ENCODE measurements around the gene PHEX.

PHEX gene

DNA sequence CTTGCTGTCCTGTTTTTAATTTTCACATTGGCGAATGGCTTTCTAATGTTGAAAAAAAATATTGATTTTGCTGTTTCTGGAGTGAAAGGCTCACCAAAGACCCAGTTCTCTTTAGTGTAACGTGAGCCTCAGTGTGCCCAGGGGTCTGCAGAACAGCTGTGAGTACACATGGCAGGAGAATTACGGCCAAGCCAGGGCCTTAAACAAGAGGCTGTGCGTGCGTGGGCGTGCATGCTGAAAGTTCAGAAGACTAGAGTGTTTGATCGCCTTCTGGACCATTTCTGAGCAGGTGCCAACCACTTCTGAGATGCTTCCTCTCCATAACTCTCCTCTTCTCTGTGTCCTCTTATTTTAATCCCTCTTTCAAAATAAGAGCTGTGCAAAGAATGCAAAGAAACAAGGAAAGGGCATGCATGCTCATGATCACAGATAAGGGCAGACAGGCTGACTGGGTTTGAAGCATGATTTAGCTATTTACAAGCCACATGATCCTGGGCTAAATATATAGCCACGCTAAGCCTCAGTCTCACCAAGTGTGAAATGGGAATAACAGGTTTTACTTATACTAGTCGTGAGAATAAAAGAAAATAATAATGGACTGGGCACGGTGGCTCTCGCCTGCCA lies 9.9 kb downstream of the PHEX start:
- no peak for DNase-seq

- no peak for DNase-seq
These were observed 11.7 kb downstream of the PHEX start for GRCh38 chrX:22043872-22044271.

DNA sequence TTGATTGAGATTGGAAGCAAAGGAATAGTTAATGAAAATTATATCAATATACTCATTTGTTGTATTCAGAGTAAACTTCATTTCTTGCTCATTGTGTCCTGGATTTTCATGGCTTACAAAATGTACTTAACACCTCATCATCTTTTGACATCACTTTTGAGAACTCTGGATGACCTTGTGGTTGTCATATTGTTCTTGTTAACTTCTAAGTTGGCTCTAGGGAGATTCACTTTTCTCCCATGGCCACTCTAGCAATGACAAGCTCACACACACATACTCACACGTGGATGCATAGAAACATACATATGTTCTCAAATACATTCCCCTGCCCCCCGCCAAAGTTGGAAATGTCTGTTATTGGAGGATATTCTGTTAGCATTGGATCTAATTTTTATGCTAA lies 15.3 kb downstream of the PHEX start:
- DNase-seq, result no peak

DNA sequence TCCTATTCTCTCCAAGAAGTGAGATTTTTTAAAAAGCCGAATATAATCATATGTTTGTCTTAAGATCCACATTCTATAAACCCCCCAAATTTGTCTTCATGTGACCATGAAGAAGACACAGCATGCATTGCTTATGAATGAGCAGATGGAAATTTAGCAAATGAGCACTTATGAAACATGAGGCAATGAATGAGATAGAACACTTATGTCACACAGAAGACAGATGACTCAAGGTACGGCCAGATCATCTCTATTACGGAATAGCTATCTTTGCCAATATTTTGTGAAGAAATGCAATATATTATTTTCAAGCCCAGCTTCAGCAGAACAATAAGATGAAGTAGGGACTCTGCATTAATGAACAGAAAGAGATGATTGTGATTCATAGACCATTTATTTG lies 21.4 kb downstream of the PHEX start:
- DNase-seq, result no peak

DNA sequence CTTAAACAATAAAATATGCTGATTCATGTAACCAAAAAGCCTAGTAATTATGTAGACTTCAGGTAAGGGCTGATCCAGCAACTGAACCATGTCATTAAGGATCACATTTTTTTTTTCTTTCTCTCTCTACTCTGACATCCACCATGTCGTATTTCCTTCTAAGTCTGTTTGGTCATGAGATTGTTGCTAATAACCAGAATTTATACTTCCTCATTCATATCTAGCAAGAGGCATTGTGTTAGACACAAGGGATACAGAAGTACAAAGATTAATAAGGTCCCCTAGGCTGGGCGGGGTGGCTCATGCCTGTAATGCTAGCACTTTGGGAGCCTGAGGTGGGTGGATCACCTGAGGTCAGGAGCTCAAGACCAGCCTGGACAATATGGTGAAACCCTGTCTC lies 24.1 kb downstream of the PHEX start:
- no peak for DNase-seq

DNA sequence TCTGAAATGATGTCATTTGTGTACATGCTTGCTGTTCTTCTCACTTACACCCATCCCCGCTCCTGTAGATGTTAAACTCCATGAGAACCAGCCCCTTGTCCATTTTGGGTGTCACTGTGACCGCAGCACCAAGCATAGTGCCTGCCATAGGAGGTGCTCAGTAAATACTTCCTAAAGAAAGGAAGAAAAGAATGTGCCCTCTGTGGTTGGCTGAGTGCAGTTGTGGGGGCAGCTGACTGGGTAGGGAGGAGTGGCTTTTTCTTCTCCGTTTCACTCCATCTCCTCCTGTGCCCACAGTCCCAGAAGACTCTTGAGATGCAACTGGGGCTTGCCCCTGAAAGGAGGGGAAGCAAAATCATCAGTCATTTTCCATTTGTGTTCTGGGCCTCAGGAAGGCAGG lies 25.5 kb downstream of the PHEX start:
- no peak for DNase-seq

GRCh38 chrX:22059775-22060174 lies 27.6 kb downstream of the PHEX start:
- no peak for DNase-seq

DNA sequence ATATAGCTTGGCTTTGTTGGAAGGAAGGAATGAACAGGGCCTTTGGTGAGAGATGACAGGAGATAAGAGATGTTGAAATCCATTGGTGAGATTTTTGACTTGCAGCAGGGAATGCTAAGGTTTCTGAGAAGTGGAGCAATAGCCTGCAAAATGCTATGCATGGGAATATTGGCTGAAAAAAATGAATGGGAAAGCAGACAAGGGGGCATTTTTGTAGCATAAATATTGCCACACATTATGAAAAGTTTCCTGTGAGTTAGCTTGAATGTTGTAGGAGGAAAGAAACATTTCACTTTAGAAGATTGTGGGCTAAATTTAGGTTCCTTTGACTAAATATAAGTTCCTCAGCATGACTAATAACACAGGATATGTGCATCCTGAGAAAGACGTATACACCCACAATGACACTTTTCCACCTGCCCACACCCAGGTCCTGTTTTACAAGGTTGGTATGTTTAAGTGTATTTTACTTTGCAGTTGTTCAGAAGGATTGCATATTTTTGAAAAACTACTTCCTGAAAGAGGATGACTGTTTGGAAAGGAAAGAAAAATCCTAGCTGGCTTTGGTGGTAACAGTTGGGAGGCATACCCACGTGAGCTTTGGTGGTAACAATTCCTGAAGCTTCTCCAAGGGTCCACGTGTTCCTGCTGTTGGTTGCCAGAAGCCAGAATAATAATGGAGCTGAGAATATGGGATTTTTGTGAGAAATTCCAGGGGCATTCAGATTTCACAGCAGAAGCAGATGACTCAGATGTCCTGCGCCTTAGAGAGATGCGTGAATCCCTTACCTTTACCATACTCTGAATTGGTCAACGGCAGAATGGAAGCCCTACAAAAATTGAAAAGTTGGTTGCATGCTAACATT lies 28.5 kb downstream of the PHEX start:
- DNase-seq, result no peak

DNA sequence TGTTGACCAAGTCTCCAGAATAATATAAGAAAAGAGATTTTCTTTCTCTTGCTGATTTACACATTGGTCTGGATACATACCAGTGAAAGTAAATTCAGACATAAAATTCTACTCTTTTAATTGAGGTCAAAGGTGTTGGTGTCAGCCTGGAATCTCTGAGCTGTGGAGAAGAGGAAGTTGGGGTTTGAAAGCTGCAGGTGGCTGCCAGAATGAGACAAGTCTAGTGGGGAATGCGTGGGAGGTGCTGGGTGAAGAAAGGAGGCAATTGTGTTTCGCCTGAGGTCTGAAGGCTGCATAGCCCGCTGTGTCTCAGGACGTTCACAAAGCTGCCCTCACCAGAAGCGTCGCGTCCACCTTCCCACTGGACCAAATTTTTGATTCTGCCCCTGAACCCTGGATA lies 31.2 kb downstream of the PHEX start:
- DNase-seq, result peak; percentile 52

DNA sequence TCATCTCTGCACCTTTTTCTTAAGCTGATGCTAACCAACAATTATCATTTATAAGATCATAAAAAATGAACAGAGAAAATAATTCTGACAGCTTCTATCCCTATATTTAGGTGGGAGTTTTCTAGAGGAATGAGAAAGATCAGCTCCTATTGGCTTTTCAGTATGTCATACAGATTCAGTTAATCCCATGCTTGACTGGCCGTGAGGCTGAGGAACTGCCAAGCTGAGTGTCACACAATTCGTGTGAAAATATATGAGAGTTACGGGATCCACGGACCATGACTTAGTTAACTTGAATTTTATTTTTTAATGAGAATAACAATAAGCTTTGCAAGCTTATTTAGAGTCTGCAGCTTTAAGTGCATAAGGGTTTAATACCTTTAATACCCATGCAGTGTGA lies 37.5 kb downstream of the PHEX start:
- DNase-seq, result no peak

- DNase-seq, result no peak
These were observed 41.8 kb downstream of the PHEX start for GRCh38 chrX:22073928-22074327.

DNA sequence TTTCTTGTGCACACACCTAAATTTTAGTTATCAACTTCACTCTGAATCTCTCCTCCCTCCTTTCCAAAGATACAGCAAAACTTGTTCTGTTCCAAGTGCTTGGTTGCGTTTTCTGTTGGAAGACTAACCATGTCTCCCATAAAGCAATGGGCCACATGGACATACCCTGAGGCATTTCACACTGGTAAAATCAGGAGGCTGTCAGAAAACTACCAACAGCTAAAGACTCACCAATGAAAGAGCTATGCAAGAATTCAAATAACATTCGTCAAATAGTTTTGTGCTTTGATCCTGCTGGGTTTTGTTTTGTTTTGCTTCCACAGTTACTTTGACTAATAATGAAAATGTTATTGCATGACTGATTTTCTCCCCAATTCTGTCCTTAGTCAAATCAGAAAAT lies 46.0 kb downstream of the PHEX start:
- no peak for DNase-seq

- DNase-seq, result peak; percentile 69
These were observed 49.5 kb downstream of the PHEX start for GRCh38 chrX:22081475-22082092.

- no peak for DNase-seq
These were observed 53.9 kb downstream of the PHEX start for GRCh38 chrX:22086003-22086402.

GRCh38 chrX:22087011-22087557 lies 55.0 kb downstream of the PHEX start:
- no peak for DNase-seq

DNA sequence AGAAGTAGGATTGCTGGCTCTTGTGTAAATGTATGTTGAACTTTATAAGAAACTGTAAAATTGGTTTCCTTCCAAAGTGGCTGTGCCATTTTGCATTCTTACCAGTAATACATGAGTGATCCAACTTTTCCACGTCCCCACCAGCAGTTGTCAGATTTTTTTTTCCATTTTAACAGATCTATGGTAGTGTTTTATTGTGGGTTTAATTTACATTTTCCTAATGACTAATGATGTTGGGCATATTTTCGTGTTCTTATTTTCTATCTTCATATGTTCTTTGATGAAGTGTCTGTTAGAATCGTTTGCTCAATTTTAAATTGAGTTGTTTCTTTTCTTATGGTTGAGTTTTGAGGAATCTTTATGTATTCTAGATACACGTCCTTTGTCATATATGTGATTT lies 56.2 kb downstream of the PHEX start:
- DNase-seq, result no peak

DNA sequence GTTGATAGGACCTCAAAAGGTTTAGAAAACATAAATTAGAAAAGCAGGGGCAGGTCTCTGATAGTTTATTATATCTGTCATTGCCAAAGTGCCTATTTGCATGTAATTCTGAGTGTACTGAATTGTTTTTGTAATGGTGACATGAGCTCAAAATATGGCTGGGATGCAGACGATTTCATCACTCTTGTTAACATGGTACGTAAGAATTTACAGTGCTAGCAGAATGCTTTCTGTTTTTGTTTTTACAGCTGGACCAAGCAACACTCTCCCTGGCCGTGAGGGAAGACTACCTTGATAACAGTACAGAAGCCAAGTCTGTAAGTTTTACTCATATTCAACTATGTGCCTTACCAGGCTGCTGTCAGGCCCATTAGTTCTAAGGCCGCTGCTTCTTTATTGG lies 58.1 kb downstream of the PHEX start:
- DNase-seq, result no peak

DNA sequence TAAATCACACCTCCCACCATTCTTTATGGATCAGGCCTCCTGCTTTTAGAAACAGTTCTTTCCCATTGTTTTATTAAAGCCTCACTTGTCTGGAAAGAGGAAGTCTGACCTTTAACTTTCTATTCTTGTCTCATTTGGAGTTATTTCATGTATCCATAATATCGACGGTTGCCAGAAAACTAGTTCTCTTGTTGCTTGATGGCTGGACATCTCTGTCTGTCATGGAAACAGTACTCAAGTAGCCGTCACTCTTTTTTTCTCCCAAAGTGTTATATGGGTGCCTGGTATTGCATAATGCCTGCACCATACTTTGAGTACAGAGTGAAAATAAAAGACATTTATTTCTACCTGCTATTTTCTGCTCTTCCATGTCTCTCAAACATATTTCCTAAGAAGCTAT lies 61.4 kb downstream of the PHEX start:
- DNase-seq, result no peak

- peak; percentile 66 for DNase-seq
These were observed 63.2 kb downstream of the PHEX start for GRCh38 chrX:22095286-22095685.

GRCh38 chrX:22095856-22096255 lies 63.7 kb downstream of the PHEX start:
- DNase-seq, result no peak

GRCh38 chrX:22097012-22097694 lies 65.0 kb downstream of the PHEX start:
- DNase-seq, result peak; percentile 55

DNA sequence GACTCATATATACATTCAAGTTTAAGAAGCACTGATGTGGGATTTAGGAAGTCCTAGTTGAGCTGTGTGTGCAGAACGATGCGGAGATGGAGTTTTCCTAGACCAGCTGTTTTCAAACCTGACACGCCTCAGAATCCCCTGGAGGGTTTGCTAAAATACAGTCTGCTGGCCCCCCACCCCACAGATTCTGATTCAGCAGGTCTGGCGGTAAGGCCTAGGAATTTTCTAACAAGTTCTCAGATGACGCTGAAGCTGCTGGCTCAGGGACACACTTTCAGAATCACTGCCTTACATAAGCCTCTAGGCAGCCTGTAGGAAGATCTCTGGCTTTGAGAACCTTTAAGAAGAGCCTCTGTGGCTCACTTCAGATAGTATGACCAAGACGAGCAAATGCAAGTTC lies 73.1 kb downstream of the PHEX start:
- DNase-seq, result peak; percentile 55

DNA sequence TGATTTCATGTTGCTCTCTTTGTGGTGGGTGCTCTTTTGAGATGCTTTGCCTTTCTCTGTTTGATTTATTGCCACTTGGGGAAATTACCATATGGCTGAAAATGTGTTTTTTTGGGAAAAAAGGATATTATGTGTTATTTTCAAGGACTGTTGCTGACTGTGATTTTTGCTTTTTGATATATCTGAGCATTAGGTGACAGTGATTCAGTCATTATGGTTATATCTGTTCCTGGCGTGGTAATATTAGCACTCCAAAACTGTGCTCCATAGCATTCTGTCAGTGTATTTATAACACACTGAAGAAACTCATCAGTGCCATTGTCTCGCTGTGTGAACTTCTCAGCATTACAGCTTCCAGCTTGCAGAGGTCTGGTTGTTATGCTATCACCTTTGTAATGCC lies 73.8 kb downstream of the PHEX start:
- DNase-seq, result no peak
